Erythroblast (primary cell): ENCODE data around the gene MCRIP2.

Source experiments
- GATA1 ChIP-seq: IDR thresholded peaks from 2 replicates; pipeline ENCODE4 v1.6.1; 2011; ENCODE audit warnings: low read depth, mild to moderate bottlenecking, control low read depth, low read length, moderate library complexity
- POLR2A ChIP-seq: IDR thresholded peaks from 2 replicates; pipeline ENCODE4 v1.6.1; 2011; ENCODE audit warnings: mild to moderate bottlenecking, low read length

- no peak for TF ChIP-seq POLR2A
- TF ChIP-seq GATA1, result no peak
Measured at GRCh38 chr16:680625-680945, 39.0 kb downstream of the MCRIP2 start.
